ENCODE data around the gene SYP.
A peak's percentile ranks its signal among the peaks of the same experiment; 100 is the strongest.

SYP gene

GRCh38 chrX:49220100-49220499, 20.1 kb upstream of the SYP start:
- DNase-seq (ENCODE audit: low read depth in 2 of 2): no peak

GRCh38 chrX:49214996-49215526, 15.1 kb upstream of the SYP start:
- DNase-seq (ENCODE audit: low read depth in 2 of 2): no peak

- no peak for DNase-seq (ENCODE audit: low read depth in 2 of 2)
Observed at GRCh38 chrX:49214416-49214815, 14.4 kb upstream of the SYP start.

- no peak for DNase-seq (ENCODE audit: low read depth in 2 of 2)
Observed at GRCh38 chrX:49212861-49213260, 12.9 kb upstream of the SYP start.

GRCh38 chrX:49212209-49212608, 12.2 kb upstream of the SYP start:
- DNase-seq (ENCODE audit: low read depth in 2 of 2): no peak

GRCh38 chrX:49211074-49211473, 11.1 kb upstream of the SYP start:
- DNase-seq (ENCODE audit: low read depth in 2 of 2): no peak

- DNase-seq (ENCODE audit: low read depth in 2 of 2): no peak
Observed at GRCh38 chrX:49210406-49210805, 10.4 kb upstream of the SYP start.

GRCh38 chrX:49209434-49210251, 9.7 kb upstream of the SYP start:
- DNase-seq (ENCODE audit: low read depth in 2 of 2): no peak

GRCh38 chrX:49208399-49208798, 8.4 kb upstream of the SYP start:
- no peak for DNase-seq (ENCODE audit: low read depth in 2 of 2)

GRCh38 chrX:49206543-49206942, 6.5 kb upstream of the SYP start:
- DNase-seq (ENCODE audit: low read depth in 2 of 2): no peak

- no peak for DNase-seq (ENCODE audit: low read depth in 2 of 2)
Observed at GRCh38 chrX:49205443-49205842, 5.5 kb upstream of the SYP start.

- DNase-seq (ENCODE audit: low read depth in 2 of 2): no peak
Observed at GRCh38 chrX:49204709-49205108, 4.7 kb upstream of the SYP start.

- no peak for DNase-seq (ENCODE audit: low read depth in 2 of 2)
Observed at GRCh38 chrX:49204017-49204416, 4.0 kb upstream of the SYP start.

GRCh38 chrX:49203536-49203935, 3.5 kb upstream of the SYP start:
- DNase-seq (ENCODE audit: low read depth in 2 of 2): no peak

- DNase-seq (ENCODE audit: low read depth in 2 of 2): no peak
Observed at GRCh38 chrX:49202022-49202421, 2.0 kb upstream of the SYP start.

GRCh38 chrX:49199315-49199595, 738 bp downstream of the SYP start:
- no peak for DNase-seq (ENCODE audit: low read depth in 2 of 2)

GRCh38 chrX:49198540-49199314, 1.3 kb downstream of the SYP start:
- DNase-seq (ENCODE audit: low read depth in 2 of 2): no peak

GRCh38 chrX:49197543-49198087, 2.4 kb downstream of the SYP start:
- DNase-seq (ENCODE audit: low read depth in 2 of 2): no peak

GRCh38 chrX:49193542-49193964, 6.4 kb downstream of the SYP start:
- DNase-seq (ENCODE audit: low read depth in 2 of 2): no peak

GRCh38 chrX:49192722-49193328, 7.2 kb downstream of the SYP start:
- DNase-seq (ENCODE audit: low read depth in 2 of 2): no peak

GRCh38 chrX:49191574-49192011, 8.4 kb downstream of the SYP start:
- DNase-seq (ENCODE audit: low read depth in 2 of 2): no peak

GRCh38 chrX:49190821-49191573, 9.0 kb downstream of the SYP start:
- DNase-seq (ENCODE audit: low read depth in 2 of 2): peak; percentile 57 to 69

Data from stimulated activated CD8-positive, alpha-beta memory T cell treated with anti-CD3 and anti-CD28 coated beads, Interleukin-2, amount 100 ng/mL, for 48 hours (primary cell).